Measurements from ENCODE around the gene PREX1.

- no peak for TF ChIP-seq POLR2AphosphoS5 (IDR thresholded peaks at IDR 0.05)
- no peak for TF ChIP-seq CTCF (IDR thresholded peaks at IDR 0.05 in 8 of 11, conservative IDR thresholded peaks at IDR 0.05 in 3 of 11)
- no peak for TF ChIP-seq POLR2A (IDR thresholded peaks at IDR 0.05)
Measured at GRCh38 chr20:48839154-48839917, 11.5 kb upstream of the PREX1 start.

Measured in spleen (tissue), 7 donors.